ENCODE results near the gene RNF151.

DNA sequence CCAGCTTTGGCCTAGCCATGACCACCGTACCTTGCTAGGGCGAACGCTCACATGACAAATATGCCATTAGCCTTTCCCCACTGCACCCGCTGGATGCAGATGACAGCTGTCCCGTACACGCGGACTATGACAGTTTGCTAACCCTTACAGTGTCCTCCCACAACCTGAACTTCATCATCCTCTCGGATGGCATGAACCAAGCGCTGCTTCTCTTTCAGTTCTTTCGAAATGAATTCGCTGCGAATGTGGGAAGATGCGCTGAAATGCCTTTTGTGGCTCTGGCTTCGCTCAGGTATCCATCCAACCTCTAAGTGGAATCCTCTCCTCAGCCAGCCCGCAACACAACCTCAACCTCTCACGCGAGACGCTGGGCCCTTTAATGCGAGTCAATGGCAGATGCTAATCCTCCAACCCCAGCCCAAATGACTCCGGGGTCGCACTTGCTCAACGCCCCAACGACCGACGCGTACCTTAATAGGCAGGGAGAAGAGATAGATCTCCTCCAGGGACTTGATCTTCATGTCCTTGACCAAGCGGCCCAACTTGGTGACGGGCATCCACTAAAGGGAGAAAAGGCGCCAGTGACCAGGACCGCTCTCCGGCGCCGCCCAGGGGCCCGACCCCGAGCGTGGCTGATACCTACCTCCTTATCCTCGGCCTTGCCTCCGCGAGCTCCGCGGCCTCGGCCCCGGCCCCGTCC, 2.7 kb upstream of the RNF151 start:
- TF ChIP-seq CTCF (IDR thresholded peaks at IDR 0.05) (peak in 1 of 6 experiments; percentile 45), POLR2A (IDR thresholded peaks at IDR 0.05) (no peak), EP300 (IDR thresholded peaks at IDR 0.05) (no peak)
